K562 treated with DMSO at 1 percent for 48 hours (cell line): ENCODE results near the gene CCSER2. TPM values are rescaled to one million over a fixed set of nuclear protein-coding genes. Genes with fewer than 3 reads are reported as not detected.

ENCODE experiments used
- total RNA-seq: library from RNA; unstranded; fragments of 300-600 nt; gene quantifications from 2 replicates; pipeline ENCODE4 v1.2.3, GENCODE V29; 2022; ENCODE audit warnings: low replicate concordance; ENCODE audit errors: extremely low read depth

CCSER2 gene
- not detected in 2 replicates for total RNA-seq

GRCh38 chr10:84328418-84329195 lies at the start of gene CCSER2:
TSS of gene CCSER2 (plus strand) at chr10:84328589. CDS start at chr10:84371053, 42,464 bp downstream.

Other genes with a start within 250 kb of the CCSER2 start
- 248 TPM in 1 of 2 replicates, not detected in the other for gene GHITM, start 189.1 kb upstream of the CCSER2 start, total RNA-seq
- gene GPR15LG, start 154.8 kb upstream of the CCSER2 start, total RNA-seq: not detected in 2 replicates
- not detected in 2 replicates for gene CDHR1, start 134.1 kb upstream of the CCSER2 start, total RNA-seq
- not detected in 2 replicates for gene LRIT2, start 103.0 kb upstream of the CCSER2 start, total RNA-seq
- not detected in 2 replicates for gene LRIT1, start 87.0 kb upstream of the CCSER2 start, total RNA-seq
- not detected in 2 replicates for gene RGR, start 83.5 kb upstream of the CCSER2 start, total RNA-seq